ENCODE measurements around the gene RETSAT. TPM values are rescaled to one million over a fixed set of nuclear protein-coding genes. Genes with fewer than 3 reads are reported as not detected.
"Not testable (repeated sequence)": the region's sequence is repeated elsewhere in the genome, so short reads cannot be mapped to it uniquely, and the experiment has no call there.

RETSAT gene
- total RNA-seq, 1 experiment from 2014 or later = 13.1 TPM

DNA sequence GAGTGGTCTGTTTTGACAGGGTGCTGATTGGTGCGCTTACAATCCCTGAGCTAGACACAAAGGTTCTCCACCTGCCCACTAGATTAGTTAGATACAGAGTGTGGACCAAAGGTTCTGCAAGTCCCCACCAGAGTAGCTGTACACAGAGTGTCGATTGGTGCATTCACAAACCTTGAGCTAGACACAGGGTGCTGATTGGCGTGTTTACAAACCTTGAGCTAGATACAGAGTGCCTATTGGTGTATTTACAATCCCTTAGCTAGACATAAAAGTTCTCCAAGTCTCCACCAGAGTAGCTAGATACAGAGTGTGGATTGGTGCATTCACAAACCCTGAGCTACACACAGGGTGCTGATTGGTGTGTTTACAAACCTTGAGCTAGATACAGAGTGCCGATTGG is 20.5 kb downstream of the RETSAT start:
- not testable (repeated sequence) for DNase-seq (ENCODE audit: low spot score)

DNA sequence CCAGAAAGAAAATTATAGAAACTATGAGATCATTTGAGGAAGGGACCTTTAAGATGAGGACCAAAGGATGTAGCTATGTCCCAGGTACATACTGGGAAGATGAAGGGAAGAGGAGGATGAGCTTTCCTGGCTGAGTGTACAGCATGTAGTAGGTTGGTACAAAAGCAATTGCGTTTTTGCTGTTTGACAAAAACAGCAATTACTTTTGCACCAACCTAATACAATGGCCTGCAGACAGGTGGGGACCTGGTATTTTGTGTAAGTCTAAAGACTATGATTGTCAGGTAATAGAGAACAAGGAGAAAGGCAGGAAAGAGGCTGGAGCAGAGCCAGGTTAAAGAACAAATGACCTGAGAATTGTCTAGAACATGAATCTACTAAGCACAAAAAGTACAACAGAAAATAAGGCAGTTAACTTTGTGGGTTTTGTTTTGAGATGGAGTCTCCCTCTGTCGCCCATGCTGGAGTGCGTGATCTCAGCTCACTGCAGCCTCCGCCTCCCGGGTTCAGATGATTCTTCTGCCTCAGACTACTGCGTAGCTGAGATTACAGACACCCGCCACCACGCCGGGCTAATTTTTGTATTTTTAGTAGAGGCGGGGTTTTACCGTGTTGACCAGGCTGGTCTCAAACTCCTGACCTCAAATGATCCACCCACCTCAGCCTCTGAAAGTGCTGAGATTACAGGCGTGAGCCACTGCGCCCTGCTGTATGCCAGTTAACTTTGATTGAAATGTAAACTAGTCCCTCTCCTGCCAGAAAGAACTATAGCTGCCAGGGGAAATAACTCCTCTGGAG is 23.3 kb downstream of the RETSAT start:
- no peak for DNase-seq (ENCODE audit: low spot score)

GRCh38 chr2:85329701-85330100 is 24.6 kb downstream of the RETSAT start:
- not testable (repeated sequence) for DNase-seq (ENCODE audit: low spot score)

DNA sequence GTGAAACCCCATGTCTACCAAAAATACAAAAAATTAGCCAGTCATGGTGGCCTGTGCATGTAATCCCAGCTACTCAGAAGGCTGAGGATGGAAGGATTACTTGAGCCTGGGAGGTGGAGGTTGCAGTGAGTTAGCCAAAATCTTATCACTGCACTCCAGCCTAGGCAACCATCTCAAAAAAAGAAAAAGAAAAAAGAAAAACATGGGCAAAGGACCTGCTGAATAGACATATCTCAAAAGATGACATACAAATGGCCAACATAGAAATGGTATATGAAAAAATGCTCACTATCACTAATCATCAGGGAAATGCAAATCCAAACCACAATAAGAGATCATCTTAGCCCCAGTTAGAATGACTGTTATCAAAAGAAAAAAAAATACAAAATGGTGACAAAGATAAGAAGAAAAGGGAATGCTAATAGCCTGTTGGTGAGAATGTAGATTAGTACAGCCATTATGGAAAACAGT is 25.1 kb downstream of the RETSAT start:
- DNase-seq (ENCODE audit: low spot score) = no peak

- peak; percentile 84 for DNase-seq (ENCODE audit: low spot score)
Observed at GRCh38 chr2:85327822-85328617, 26.3 kb downstream of the RETSAT start, which contains the start of gene TGOLN2. TSS of gene TGOLN2 (minus strand) at chr2:85327989. CDS start at chr2:85327962, 27 bp downstream.

DNA sequence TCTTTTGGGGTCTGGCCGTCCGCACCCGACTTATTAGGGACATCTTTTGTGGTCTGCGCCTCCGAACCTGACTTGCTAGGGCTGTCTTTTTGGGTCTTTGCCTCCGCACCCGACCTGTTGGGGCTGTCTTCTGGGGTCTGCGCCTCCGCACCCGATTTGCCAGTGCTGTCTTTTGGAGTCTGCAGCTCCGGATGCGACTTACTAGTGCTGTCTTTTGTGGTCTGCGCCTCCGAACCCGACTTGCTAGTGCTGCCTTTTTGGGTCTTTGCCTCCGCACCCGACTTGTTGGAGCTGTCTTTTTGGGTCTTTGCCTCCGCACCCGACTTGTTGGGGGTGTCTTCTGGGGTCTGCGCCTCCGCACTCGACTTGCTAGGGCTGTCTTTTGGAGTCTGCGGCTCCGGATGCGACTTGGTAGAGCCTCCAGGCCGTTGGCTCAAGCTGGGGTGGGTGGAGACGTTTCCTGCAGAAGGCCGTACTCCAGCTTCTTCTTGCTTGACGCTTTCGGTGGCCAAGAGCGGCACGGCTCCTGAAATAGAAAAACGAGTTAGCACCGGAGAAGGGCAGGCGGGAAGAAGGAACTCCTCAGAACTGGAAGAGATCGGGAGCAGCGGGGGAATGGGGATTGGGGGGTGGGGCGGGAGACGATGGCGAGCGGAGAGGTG is 27.0 kb downstream of the RETSAT start:
- DNase-seq (ENCODE audit: low spot score) = no peak

GRCh38 chr2:85326406-85327159 is 27.7 kb downstream of the RETSAT start:
- no peak for DNase-seq (ENCODE audit: low spot score)

- DNase-seq (ENCODE audit: low spot score) = no peak
Observed at GRCh38 chr2:85325466-85325811, 28.9 kb downstream of the RETSAT start.

- no peak for DNase-seq (ENCODE audit: low spot score)
Observed at GRCh38 chr2:85324639-85325465, 29.5 kb downstream of the RETSAT start.

DNA sequence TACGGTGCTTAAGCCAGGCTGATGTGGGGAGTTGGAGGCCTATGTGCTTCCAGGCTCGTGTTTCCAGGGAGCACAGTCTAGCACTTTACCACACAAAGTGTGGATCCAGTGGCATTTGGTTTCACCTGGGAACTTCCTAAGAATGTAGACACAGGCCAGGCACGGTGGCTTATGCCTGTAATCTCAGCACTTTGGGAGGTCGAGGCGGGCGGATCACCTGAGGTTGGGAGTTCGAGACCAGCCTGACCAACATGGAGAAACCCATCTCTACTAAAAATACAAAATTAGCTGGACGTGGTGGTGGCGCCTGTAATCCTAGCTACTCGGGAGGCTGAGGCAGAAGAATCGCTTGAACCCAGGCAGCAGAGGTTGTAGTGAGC is 30.4 kb downstream of the RETSAT start:
- not testable (repeated sequence) for DNase-seq (ENCODE audit: low spot score)

- no peak for DNase-seq (ENCODE audit: low spot score)
Observed at GRCh38 chr2:85323351-85323987, 30.9 kb downstream of the RETSAT start.

DNA sequence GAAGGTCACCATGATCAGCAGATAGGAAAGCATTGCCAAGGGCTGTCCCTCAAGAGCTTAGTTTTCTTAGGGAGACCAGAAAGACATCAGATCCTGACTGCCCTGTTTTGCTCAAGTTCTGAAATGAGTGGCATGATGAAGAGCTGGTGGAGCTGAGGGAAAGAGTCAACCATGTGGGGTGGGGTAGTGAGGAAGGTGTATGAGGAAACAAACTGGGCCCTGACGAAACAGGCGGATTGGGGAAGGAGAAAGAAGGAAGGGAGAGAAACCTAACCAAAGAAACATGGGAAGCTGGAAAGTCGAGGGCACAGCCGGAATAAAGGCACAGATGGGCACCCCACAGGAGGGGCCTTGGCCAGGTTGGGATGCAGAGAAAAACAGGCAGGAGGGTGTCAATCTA is 34.5 kb downstream of the RETSAT start:
- no peak for DNase-seq (ENCODE audit: low spot score)

DNA sequence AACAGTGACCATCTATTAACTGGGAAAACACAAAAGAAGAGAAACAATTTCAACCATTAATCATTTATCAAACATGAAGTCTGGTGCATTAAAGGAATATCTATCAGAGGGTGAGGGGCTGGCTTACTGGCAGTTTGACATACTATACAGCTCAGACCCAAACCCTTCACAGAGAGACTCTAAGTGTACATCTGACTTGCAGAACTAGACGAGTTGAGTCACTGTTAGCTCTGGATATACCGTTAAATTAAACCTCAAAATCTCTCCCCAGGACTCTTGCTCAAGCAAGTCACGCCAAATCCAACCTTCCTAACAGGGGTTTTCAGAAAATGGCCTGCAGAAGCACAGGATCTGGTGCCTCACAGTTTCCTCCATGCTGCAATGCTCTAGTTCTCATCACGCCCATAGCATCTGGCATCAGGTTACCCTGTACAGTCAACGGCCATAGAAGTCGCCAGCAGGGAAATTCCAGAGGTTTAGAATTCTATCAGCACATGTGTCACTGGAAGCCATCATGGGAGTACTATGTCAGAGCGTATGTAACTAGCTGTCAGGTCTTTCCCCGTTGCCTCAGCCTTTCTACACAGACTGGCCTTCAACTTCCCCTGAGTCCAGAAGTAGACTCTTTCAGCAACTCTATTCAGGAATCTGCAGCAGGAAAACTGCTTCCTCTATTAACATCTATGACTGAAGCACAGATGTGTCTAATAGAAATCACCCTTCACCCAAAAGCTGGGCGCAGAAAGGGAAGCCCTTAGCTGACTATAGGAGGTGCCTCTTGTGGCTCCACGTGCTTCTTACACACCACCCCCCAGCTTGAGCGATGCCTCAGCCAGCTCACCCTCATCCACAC is 35.9 kb downstream of the RETSAT start:
- no peak for DNase-seq (ENCODE audit: low spot score)

DNA sequence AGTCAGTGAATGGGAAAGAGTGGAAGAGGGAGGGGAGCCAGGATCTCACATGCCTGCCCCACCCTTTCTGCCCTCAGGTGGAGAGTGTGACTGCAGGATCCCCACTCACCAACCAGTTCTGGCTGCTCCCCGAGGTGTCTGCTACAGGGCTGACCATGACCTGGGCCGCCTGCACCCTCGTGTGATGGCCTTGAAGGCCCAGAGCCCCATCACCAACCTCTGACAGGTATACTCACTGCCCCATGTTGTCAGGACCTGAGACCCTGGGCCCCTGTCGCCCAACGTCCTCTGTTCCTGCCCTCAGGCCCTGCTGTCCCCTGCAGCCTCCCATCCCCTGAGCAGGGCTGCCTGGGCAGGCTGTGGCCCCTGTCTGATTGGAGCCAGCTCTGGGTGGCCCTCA is 38.4 kb downstream of the RETSAT start:
- DNase-seq (ENCODE audit: low spot score) = not testable (repeated sequence)

- DNase-seq (ENCODE audit: low spot score) = no peak
Observed at GRCh38 chr2:85314884-85315242, 39.5 kb downstream of the RETSAT start.

DNA sequence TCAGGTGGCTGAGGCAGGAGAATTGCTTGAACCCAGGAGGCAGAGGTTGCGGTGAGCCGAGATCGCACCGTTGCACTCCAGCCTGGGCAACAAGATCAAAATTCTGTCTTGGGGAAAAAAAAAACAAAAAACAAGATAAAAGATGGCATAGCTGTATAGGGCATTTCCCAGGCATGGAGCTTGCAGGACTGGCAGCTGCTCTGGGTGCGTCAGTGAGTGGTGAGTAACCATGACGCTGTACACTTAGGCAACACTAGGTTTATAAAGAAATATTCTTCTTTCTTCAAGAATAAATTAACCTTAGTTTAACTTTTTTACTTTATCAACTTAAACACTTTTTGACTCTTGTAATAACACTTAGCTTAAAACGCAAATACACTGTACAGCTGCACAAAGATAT is 41.9 kb downstream of the RETSAT start:
- DNase-seq (ENCODE audit: low spot score) = no peak

GRCh38 chr2:85310330-85310729 is 44.0 kb downstream of the RETSAT start:
- DNase-seq (ENCODE audit: low spot score) = no peak

GRCh38 chr2:85309699-85310321 is 44.5 kb downstream of the RETSAT start:
- no peak for DNase-seq (ENCODE audit: low spot score)

All from H4 (cell line).